Measurements from ENCODE around the gene EIF4H.
"Not testable (repeated sequence)": the region's sequence is repeated elsewhere in the genome, so short reads cannot be mapped to it uniquely, and the experiment has no call there.

EIF4H gene

DNA sequence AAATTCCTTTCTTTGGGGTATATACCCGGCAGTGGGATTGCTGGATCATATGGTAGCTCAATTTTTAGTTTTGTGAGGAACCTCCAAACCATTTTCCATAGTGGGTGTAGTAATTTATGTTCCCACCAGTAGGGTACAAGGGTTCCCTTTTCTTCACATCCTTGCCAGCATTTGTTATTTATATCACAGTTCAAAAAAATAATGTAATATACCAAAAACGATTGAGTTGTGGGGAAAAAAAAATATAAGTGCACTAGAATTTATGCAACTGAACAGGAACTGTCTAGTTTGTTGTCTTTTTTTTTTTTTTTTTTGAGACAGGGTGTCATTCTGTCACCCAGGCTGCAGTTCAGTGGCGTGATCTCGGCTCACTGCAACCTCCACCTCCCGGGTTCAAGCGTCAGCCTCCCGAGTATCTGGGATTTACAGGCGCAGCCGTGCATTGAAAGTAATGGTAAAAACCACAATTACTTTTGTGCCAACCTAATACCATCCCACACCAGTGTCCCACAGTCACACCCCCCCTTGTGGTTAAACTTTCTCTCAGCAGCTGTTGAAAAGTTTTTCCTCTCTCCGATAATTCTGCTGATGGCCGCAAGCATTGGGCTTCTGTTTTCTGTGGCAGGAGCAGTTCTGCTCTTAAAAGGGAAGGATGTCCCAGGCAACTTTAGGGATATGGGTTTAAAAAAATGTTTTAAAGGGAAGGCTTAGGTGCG lies 28.8 kb downstream of the EIF4H start:
- no peak for DNase-seq

DNA sequence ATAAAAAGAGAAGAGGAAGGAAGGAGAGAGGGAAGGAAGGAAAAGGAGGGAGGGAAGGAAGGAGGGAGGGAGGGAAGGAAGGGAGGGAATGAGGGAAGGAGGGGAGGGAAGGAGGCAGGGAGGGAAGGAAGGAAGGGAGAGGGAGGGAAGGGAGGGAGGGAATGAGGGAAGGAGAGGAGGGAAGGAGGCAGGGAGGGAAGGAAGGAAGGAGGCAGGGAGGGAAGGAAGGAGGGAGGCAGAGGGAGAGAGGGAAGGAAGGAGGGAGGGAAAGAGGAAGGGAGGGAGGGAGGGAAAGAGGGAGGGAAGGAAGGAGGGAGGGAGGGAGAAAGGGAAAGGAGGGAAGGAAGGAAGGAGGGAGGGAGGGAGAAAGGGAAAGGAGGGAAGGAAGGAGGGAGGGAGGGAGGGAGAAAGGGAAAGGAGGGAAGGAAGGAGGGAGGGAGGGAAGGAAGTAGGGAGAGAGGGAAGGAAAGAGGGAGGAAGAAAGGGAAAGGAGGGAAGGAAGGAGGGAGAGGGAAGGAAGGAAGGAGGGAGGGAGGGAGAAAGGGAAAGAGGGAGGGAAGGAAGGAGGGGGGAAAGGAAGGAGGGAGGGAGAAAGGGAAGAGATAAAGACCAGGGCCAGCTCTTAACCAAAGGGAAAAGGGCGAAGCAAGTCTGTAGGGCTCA lies 29.9 kb downstream of the EIF4H start:
- DNase-seq, result no peak

- not testable (repeated sequence) for DNase-seq
Measured at GRCh38 chr7:74206052-74206451, 31.9 kb downstream of the EIF4H start.

DNA sequence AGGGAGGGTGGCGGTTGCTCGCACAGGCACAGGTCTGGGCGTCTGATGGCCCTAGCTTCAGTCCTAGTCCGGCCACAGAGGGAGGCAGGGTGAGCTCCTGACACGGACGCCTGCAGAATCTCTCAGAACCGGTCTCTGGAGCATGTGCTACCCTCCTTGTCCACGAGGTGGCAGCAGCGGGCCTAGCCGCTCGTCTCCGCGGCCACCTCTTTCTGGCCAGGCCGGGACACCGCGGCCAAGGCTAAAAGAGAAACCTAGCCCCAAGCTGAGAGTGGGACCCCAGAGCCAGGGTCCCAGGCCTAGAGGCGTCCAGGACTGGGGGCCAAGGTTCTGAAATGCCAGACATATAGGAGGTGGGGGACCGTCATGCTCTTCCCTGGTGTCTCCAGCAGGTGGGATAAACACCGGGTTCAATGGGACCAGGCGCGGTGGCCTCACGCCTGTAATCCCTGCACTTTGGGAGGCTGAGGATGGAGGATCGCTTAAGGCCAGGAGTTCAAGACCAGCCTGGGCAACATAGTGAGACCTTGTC lies 32.5 kb downstream of the EIF4H start:
- DNase-seq, result peak; percentile 69 to 84 (median 83)

- DNase-seq, result no peak
Measured at GRCh38 chr7:74207586-74207985, 33.4 kb downstream of the EIF4H start.

DNA sequence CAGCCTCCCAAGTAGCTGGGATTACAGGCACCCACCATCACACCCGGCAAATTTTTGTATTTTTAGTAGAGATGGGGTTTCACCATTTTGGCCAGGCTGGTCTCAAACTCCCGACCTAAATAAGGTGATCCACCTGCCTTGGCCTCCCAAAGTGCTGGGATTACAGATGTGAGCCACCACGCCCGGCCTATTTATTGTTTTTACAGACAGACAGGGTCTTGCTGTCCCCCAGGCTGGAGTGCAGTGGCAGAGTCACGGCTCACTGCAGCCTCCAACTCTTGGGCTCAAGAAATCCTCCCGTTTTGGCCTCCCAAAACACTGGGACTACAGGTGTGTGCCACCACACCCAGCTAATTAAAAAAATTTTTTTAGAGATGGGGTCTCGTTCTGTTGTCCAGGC lies 34.1 kb downstream of the EIF4H start:
- not testable (repeated sequence) for DNase-seq

- no peak for DNase-seq
Measured at GRCh38 chr7:74212661-74213060, 38.5 kb downstream of the EIF4H start.

DNA sequence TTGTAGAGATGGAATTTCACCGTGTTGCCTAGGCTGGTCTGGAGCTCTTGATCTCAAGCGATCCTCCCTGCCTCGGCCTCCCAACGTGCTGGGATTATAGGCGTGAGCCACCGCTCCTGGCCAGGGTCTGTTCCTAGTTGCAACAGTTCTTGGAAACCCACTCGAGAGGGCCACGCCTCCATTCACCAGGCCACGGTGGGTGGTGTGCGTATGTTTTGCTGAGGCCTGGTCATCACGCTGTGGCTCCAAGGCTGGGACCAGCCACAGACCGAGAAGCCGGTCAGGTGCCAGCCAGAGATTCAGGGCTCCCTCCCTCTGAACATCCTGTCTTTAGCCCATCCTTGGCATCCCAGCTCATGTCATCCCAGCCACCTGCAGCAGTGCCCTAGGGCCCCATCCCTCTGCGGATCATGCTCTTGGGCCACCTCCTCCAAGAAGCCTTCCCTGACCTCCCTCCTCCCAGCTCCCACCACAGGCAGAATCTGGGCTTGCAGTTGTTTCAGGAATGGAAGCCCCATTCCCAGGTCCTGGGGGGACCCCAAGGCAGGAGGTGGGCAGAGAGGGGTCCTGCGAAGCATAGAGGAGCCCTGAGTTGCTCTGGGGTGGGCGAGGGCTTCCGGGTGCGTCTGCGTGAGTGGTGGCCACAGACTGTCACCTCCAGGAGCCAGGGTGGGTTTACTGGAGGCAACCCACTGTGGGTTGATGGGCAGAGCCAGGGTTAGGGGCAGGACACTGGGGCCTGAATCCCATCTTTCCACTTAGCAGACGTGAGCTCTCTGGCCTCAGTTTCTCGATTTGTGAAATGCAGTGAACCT lies 40.9 kb downstream of the EIF4H start:
- DNase-seq, result no peak

DNA sequence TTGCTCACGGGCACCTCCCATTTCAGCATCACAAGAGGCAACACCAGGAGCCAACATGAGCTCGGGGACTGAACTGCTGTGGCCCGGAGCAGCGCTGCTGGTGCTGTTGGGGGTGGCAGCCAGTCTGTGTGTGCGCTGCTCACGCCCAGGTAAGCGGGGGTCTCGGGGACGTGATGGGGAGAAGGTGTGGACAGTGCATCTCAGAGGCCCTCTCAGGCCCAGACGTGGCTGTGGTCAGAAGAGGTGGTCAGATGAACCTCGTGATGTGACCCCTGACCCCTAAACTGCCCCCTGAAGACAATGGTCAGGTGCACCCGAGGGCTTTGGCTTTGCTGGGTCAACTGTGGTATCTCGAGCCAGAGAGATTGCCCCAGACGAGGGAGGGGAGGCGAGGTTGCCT lies 41.8 kb downstream of the EIF4H start:
- no peak for DNase-seq

DNA sequence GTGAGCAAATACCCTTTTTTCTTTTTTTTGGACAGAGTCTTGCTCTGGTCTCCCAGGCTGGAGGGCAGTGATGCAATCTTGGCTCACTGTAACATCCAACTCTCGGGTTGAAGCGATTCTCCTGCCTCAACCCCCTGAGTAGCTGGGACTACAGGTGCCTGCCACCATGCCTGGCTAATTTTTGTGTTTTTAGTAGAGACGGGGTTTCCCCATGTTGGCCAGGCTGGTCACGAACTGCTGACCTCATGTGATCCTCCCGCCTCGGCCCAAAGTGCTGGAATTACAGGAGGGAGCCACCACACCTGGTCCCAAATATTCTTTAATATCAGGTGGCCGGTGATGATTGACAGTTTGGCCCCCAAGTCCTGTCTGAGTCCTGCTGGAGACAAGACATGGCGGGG lies 42.2 kb downstream of the EIF4H start:
- no peak for DNase-seq

GRCh38 chr7:74217455-74218342 lies 43.5 kb downstream of the EIF4H start:
- no peak for DNase-seq

GRCh38 chr7:74218343-74218698 lies 44.2 kb downstream of the EIF4H start:
- DNase-seq, result no peak

GRCh38 chr7:74219416-74219815 lies 45.3 kb downstream of the EIF4H start:
- no peak for DNase-seq

DNA sequence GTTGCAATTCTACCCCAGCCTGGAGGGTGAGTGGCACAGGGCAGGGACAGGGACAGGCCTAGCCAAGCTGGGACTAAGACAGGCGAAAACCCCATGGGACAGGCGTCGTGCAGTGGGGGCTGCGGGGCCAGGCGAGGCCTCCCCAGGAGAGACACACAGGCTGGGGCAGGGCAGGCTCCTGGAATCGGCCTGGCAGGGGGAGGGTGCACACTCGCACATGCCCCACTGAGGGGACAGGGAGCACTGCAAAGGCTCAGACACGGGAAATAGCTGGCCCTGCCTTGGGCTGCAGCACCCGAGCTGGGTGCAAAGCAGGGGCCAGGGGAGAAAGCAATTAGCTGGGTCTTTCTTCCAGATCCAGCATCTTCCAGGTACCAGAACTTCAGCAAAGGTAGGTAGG lies 46.1 kb downstream of the EIF4H start:
- no peak for DNase-seq

DNA sequence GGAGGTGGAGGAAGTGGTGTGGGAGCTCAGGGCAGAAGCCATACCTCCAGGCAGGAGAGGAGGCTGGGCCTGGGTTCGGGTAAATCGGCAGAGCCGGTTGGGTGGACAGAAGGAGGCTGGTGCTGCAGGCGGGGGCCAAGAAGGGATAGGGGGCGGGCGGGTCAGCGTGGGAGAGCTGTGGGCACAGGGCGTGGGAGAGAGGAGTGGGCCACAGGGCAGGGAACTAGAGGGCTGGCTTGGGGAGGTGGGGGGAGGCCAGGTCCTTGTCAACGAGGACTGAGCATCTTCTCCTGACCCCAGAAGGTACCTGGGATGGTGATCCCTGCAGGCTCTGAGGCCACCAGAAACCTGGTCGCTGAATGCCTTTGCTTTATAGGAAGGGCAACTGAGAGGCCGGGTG lies 47.6 kb downstream of the EIF4H start:
- no peak for DNase-seq

GRCh38 chr7:74222851-74223710 lies 48.9 kb downstream of the EIF4H start:
- no peak for DNase-seq

DNA sequence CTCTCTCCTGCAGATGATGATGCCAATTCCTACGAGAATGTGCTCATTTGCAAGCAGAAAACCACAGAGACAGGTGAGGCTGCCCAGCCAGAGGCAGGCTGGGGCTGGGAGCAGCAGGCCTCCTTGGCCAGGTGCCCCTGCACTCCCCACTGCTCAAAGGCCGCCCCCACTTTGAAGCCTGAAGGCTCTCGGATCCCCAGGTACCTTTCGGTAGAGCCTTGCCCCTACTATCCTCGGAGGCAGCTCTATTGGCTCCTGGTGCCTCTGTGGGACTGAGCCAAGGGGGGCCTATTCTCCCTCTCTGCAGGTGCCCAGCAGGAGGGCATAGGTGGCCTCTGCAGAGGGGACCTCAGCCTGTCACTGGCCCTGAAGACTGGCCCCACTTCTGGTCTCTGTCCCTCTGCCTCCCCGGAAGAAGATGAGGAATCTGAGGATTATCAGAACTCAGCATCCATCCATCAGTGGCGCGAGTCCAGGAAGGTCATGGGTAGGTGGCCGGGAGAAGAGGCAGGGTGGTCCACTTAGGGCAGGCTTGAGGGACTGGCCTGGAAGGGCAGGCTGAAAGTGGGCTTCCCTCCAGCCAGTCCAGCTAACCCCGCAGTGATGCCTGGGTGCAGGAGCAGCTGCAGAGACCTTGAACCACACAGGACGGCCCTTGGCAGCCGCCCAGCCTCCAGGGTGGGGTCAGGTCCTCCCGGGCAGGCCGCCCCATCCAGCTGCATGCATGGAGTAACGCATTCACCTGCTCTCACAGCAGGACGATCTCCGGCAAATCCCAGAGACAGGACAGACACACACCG lies 49.8 kb downstream of the EIF4H start:
- no peak for DNase-seq

- DNase-seq, result no peak
Measured at GRCh38 chr7:74224511-74224832, 50.3 kb downstream of the EIF4H start.

DNA sequence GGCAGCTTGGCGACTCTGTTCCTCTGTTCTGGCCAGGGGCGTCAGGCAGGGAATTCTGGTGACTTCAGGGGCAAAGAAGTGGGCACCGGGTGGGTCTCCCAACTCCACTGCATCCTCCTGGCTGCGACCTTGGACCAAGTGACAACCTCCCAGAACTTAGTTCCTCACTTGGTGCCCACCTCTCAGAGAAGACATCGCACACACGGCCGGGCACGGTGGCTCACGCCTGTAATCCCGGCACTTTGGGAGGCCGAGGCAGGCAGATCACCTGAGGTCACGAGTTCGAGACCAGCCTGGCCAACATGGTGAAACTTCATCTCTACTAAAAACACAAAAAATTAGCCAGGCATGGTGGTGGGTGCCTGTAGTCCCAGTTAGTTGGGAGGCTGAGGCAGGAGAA lies 50.8 kb downstream of the EIF4H start:
- not testable (repeated sequence) for DNase-seq

GRCh38 chr7:74225400-74225799 lies 51.2 kb downstream of the EIF4H start:
- DNase-seq, result no peak

- no peak for DNase-seq
Measured at GRCh38 chr7:74226633-74227032, 52.5 kb downstream of the EIF4H start.

Measured in NCI-H1417 (cell line).